HFFc6 (cell line): ENCODE data around the gene PPIC. TPM values are rescaled to one million over a fixed set of nuclear protein-coding genes. Genes with fewer than 3 reads are reported as not detected.

Experiments used
- DNase-seq: peaks from one replicate; pipeline ENCODE4 v3.0.0-alpha.2; 2018
- H3K27ac Mint-ChIP-seq: 2 replicates; pipeline ENCODE4 v1.8.0; 2020; ENCODE audit warnings: mild to moderate bottlenecking, mixed read lengths
- H3K27me3 Mint-ChIP-seq: 2 replicates; pipeline ENCODE4 v1.8.0; 2021; ENCODE audit warnings: mild to moderate bottlenecking, moderate library complexity, mixed read lengths; ENCODE audit not compliant: insufficient read depth
- H3K36me3 Mint-ChIP-seq: 2 replicates; pipeline ENCODE4 v1.8.0; 2021; ENCODE audit warnings: low read depth, mixed read lengths
- H3K4me1 Mint-ChIP-seq: 2 replicates; pipeline ENCODE4 v1.8.0; 2020; ENCODE audit warnings: low read depth, mixed read lengths
- H3K4me3 Mint-ChIP-seq: 2 replicates; pipeline ENCODE4 v1.8.0; 2020; ENCODE audit warnings: mild to moderate bottlenecking, moderate library complexity, mixed read lengths
- H3K9me3 Mint-ChIP-seq: 2 replicates; pipeline ENCODE4 v1.8.0; 2020; ENCODE audit warnings: mild to moderate bottlenecking, mixed read lengths
- CTCF ChIP-seq: fragments of 200-600 bp; sonication (generic); IDR thresholded peaks from 2 replicates; pipeline ENCODE4 v1.5.0; 2021; ENCODE audit warnings: antibody characterized with exemption, mild to moderate bottlenecking
- total RNA-seq, 6 experiments: library from RNA; stranded (reverse); fragmentation: NEBNext Ultra II Directional; extraction: Animal tissue kit (Norgen Biotek cat#: 25700); gene quantifications; 2 replicates in 1 of 6; 3 replicates in 5 of 6; pipeline ENCODE4 v1.2.3, GENCODE V29; 2021

The PPIC gene
- total RNA-seq, 6 experiments from 2014 or later = 44.0 to 70.2 (median 49.7) TPM

GRCh38 chr5:123075521-123076163, 39.1 kb upstream of the PPIC start:
- TF ChIP-seq CTCF = no peak
- DNase-seq = no peak
- Mint-ChIP-seq H3K4me1 (no peaks in the 10 kb centered on the region), H3K9me3 (no peaks in the 10 kb centered on the region), H3K27ac (no peak overlapping the region), H3K36me3 (no peaks in the 10 kb centered on the region), H3K27me3 (peaks cover 7% of the 10 kb centered on the region), H3K4me3 (no peak overlapping the region)

- H3K9me3 Mint-ChIP-seq = no peaks in the 10 kb centered on the region
- H3K4me3 Mint-ChIP-seq = no peak overlapping the region
- no peak for TF ChIP-seq CTCF
- peaks cover 10% of the 10 kb centered on the region for H3K27me3 Mint-ChIP-seq
- no peaks in the 10 kb centered on the region for H3K4me1 Mint-ChIP-seq
- H3K27ac Mint-ChIP-seq = no peak overlapping the region
- DNase-seq = no peak
- no peaks in the 10 kb centered on the region for H3K36me3 Mint-ChIP-seq
These were observed 31.9 kb upstream of the PPIC start for GRCh38 chr5:123068368-123068938.

GRCh38 chr5:123066016-123066415, 29.5 kb upstream of the PPIC start:
- no peak for TF ChIP-seq CTCF
- no peaks in the 10 kb centered on the region for H3K36me3 Mint-ChIP-seq
- H3K4me1 Mint-ChIP-seq = no peaks in the 10 kb centered on the region
- H3K27me3 Mint-ChIP-seq = peaks cover 10% of the 10 kb centered on the region
- H3K9me3 Mint-ChIP-seq = no peaks in the 10 kb centered on the region
- H3K4me3 Mint-ChIP-seq = no peak overlapping the region
- no peak overlapping the region for H3K27ac Mint-ChIP-seq
- no peak for DNase-seq

GRCh38 chr5:123059455-123059854, 22.9 kb upstream of the PPIC start:
- Mint-ChIP-seq H3K4me1 (no peaks in the 10 kb centered on the region), H3K27me3 (no peaks in the 10 kb centered on the region), H3K9me3 (peaks cover 9% of the 10 kb centered on the region), H3K36me3 (no peaks in the 10 kb centered on the region), H3K4me3 (no peak overlapping the region), H3K27ac (no peak overlapping the region)
- no peak for TF ChIP-seq CTCF
- DNase-seq = no peak

GRCh38 chr5:123051206-123051605, 14.7 kb upstream of the PPIC start:
- H3K4me1 Mint-ChIP-seq = peaks cover 11% of the 10 kb centered on the region
- H3K27me3 Mint-ChIP-seq = no peaks in the 10 kb centered on the region
- H3K9me3 Mint-ChIP-seq = peaks cover 5% of the 10 kb centered on the region
- DNase-seq = no peak
- H3K4me3 Mint-ChIP-seq = no peak overlapping the region
- no peak for TF ChIP-seq CTCF
- peaks cover 4% of the 10 kb centered on the region; the same call in 1 of the 2 replicates for H3K36me3 Mint-ChIP-seq
- H3K27ac Mint-ChIP-seq = no peak overlapping the region
